GM12874 (cell line): ENCODE results near the gene ACTR5.

ENCODE experiments used
- CTCF ChIP-seq: IDR thresholded peaks from 2 replicates; pipeline ENCODE4 v1.5.1; 2011; ENCODE audit warnings: low read depth, mild to moderate bottlenecking, control low read depth, low read length, moderate library complexity; ENCODE audit not compliant: insufficient read depth

ACTR5 gene

GRCh38 chr20:38730167-38730988 is 17.9 kb upstream of the ACTR5 start:
- TF ChIP-seq CTCF: no peak

- TF ChIP-seq CTCF: peak; percentile 99
Observed at GRCh38 chr20:38730989-38731737, 17.1 kb upstream of the ACTR5 start.

GRCh38 chr20:38731738-38732113 is 16.5 kb upstream of the ACTR5 start:
- no peak for TF ChIP-seq CTCF

GRCh38 chr20:38732981-38733380 is 15.3 kb upstream of the ACTR5 start:
- TF ChIP-seq CTCF: no peak

GRCh38 chr20:38735172-38735571 is 13.1 kb upstream of the ACTR5 start:
- TF ChIP-seq CTCF: no peak

GRCh38 chr20:38737887-38738286 is 10.4 kb upstream of the ACTR5 start:
- TF ChIP-seq CTCF: no peak

- no peak for TF ChIP-seq CTCF
Observed at GRCh38 chr20:38745757-38746156, 2.5 kb upstream of the ACTR5 start.
